Measurements from ENCODE around the gene AIF1. TPM values are rescaled to one million over a fixed set of nuclear protein-coding genes. Genes with fewer than 3 reads are reported as not detected.

The AIF1 gene
- total RNA-seq, 1 experiment from 2014 or later: not detected

DNA sequence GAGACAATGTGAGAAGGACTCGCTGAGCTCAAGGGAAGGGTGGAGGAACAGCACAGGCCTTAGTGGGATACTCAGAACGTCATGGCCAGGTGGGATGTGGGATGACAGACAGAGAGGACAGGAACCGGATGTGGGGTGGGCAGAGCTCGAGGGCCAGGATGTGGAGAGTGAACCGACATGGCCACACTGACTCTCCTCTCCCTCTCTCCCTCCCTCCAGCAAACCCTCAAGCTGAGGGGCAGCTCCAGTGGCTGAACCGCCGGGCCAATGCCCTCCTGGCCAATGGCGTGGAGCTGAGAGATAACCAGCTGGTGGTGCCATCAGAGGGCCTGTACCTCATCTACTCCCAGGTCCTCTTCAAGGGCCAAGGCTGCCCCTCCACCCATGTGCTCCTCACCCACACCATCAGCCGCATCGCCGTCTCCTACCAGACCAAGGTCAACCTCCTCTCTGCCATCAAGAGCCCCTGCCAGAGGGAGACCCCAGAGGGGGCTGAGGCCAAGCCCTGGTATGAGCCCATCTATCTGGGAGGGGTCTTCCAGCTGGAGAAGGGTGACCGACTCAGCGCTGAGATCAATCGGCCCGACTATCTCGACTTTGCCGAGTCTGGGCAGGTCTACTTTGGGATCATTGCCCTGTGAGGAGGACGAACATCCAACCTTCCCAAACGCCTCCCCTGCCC, 38.0 kb upstream of the AIF1 start:
- ATAC-seq: no peak
- Histone ChIP-seq H3K79me2 (ENCODE audit: low read length) (no peaks in the 10 kb centered on the region), H3K27ac (ENCODE audit: low read length) (no peak overlapping the region), H3F3A (ENCODE audit: low read length, unreplicated experiment) (no peaks in the 10 kb centered on the region), H3K9me2 (replicated peaks; ENCODE audit: low read length) (no peaks in the 10 kb centered on the region), H4K20me1 (ENCODE audit: low read length) (no peaks in the 10 kb centered on the region), H3K36me3 (ENCODE audit: low read depth, low read length) (no peaks in the 10 kb centered on the region), H3K27me3 (ENCODE audit: low read length) (no peaks in the 10 kb centered on the region), H3K4me3 (ENCODE audit: low read length) (no peak overlapping the region), H3K9ac (ENCODE audit: low read length) (no peak overlapping the region), H3K4me2 (ENCODE audit: low read length) (no peak overlapping the region), H3K9me3 (ENCODE audit: low read length) (no peaks in the 10 kb centered on the region), H2AFZ (ENCODE audit: low read length) (no peak overlapping the region), H3K4me1 (ENCODE audit: insufficient read depth, low read length) (peaks cover 11% of the 10 kb centered on the region; the same call in 1 of the 2 replicates)
- BruUV-seq (replicated peaks): no TSS peak
- POLR2A ChIA-PET (ENCODE audit: unreplicated experiment): interaction anchor here (0.6 kb wide), 1 partner anchor 341 kb away, joined by 7 read pairs; no protein-coding TSS in a partner anchor
- no peak for DNase-seq
- CTCF ChIA-PET: interaction anchor here (0.6 kb wide), 1 partner anchor 21 kb away, joined by 3 read pairs; no protein-coding TSS in a partner anchor
- intact Hi-C loops (cut with micrococcal nuclease): no loop called here
- TF ChIP-seq, protein P1, sequence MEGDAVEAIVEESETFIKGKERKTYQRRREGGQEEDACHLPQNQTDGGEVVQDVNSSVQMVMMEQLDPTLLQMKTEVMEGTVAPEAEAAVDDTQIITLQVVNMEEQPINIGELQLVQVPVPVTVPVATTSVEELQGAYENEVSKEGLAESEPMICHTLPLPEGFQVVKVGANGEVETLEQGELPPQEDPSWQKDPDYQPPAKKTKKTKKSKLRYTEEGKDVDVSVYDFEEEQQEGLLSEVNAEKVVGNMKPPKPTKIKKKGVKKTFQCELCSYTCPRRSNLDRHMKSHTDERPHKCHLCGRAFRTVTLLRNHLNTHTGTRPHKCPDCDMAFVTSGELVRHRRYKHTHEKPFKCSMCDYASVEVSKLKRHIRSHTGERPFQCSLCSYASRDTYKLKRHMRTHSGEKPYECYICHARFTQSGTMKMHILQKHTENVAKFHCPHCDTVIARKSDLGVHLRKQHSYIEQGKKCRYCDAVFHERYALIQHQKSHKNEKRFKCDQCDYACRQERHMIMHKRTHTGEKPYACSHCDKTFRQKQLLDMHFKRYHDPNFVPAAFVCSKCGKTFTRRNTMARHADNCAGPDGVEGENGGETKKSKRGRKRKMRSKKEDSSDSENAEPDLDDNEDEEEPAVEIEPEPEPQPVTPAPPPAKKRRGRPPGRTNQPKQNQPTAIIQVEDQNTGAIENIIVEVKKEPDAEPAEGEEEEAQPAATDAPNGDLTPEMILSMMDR (conservative IDR thresholded peaks at IDR 0.05; ENCODE audit: low read depth, low read length): no peak
- TF ChIP-seq EZH2 (IDR thresholded peaks at IDR 0.05; ENCODE audit: low read length, unreplicated experiment) (no peak), EZH2phosphoT487 (IDR thresholded peaks at IDR 0.05; ENCODE audit: borderline replicate concordance, low read length) (no peak)

DNA sequence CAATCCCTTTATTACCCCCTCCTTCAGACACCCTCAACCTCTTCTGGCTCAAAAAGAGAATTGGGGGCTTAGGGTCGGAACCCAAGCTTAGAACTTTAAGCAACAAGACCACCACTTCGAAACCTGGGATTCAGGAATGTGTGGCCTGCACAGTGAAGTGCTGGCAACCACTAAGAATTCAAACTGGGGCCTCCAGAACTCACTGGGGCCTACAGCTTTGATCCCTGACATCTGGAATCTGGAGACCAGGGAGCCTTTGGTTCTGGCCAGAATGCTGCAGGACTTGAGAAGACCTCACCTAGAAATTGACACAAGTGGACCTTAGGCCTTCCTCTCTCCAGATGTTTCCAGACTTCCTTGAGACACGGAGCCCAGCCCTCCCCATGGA, 37.5 kb upstream of the AIF1 start:
- CTCF ChIA-PET: interaction anchor here (0.6 kb wide), 1 partner anchor 21 kb away, joined by 3 read pairs; no protein-coding TSS in a partner anchor
- DNase-seq (no peak), ATAC-seq (no peak)
- no peaks in the 10 kb centered on the region for H3K9me3 ChIP-seq (ENCODE audit: low read length)
- no peaks in the 10 kb centered on the region for H3K79me2 ChIP-seq (ENCODE audit: low read length)
- no peaks in the 10 kb centered on the region for H4K20me1 ChIP-seq (ENCODE audit: low read length)
- POLR2A ChIA-PET (ENCODE audit: unreplicated experiment): no interaction called here
- H3K9me2 ChIP-seq (replicated peaks; ENCODE audit: low read length): no peaks in the 10 kb centered on the region
- no peak overlapping the region for H3K9ac ChIP-seq (ENCODE audit: low read length)
- intact Hi-C loops (cut with micrococcal nuclease): no loop called here
- TF ChIP-seq, protein P1 (conservative IDR thresholded peaks at IDR 0.05; ENCODE audit: low read depth, low read length): no peak
- TF ChIP-seq EZH2phosphoT487 (IDR thresholded peaks at IDR 0.05; ENCODE audit: borderline replicate concordance, low read length): no peak
- peaks cover 11% of the 10 kb centered on the region; the same call in 1 of the 2 replicates for H3K4me1 ChIP-seq (ENCODE audit: insufficient read depth, low read length)
- no peaks in the 10 kb centered on the region for H3F3A ChIP-seq (ENCODE audit: low read length, unreplicated experiment)
- H3K27me3 ChIP-seq (ENCODE audit: low read length): no peaks in the 10 kb centered on the region
- no peak overlapping the region for H3K4me2 ChIP-seq (ENCODE audit: low read length)
- H2AFZ ChIP-seq (ENCODE audit: low read length): no peak overlapping the region
- no peak overlapping the region for H3K4me3 ChIP-seq (ENCODE audit: low read length)
- BruUV-seq (replicated peaks): no TSS peak
- no peak overlapping the region for H3K27ac ChIP-seq (ENCODE audit: low read length)
- no peaks in the 10 kb centered on the region for H3K36me3 ChIP-seq (ENCODE audit: low read depth, low read length)

Data from PC-3 (cell line).